Endothelial cell (in vitro differentiated cells): ENCODE results near the gene MANEA. TPM values are rescaled to one million over a fixed set of nuclear protein-coding genes. Genes with fewer than 3 reads are reported as not detected.
"Not testable (repeated sequence)": the region's sequence is repeated elsewhere in the genome, so short reads cannot be mapped to it uniquely, and the experiment has no call there.

Experiments used
- DNase-seq: peaks from one replicate; pipeline ENCODE4 v3.0.0; 2021; ENCODE audit warnings: low spot score
- H3K27ac Mint-ChIP-seq: one replicate; pipeline ENCODE4 v1.8.0; 2021; ENCODE audit warnings: mixed read lengths, inconsistent platforms; ENCODE audit not compliant: unreplicated experiment
- H3K27me3 Mint-ChIP-seq: one replicate; pipeline ENCODE4 v1.8.0; 2021; ENCODE audit warnings: mild to moderate bottlenecking, moderate library complexity, mixed read lengths, inconsistent platforms; ENCODE audit not compliant: unreplicated experiment
- H3K36me3 Mint-ChIP-seq: one replicate; pipeline ENCODE4 v1.8.0; 2021; ENCODE audit warnings: mild to moderate bottlenecking, low read depth, mixed read lengths, inconsistent platforms; ENCODE audit not compliant: unreplicated experiment
- H3K4me1 Mint-ChIP-seq: one replicate; pipeline ENCODE4 v1.8.0; 2021; ENCODE audit warnings: mild to moderate bottlenecking, mixed read lengths, inconsistent platforms; ENCODE audit not compliant: unreplicated experiment
- H3K4me3 Mint-ChIP-seq: one replicate; pipeline ENCODE4 v1.8.0; 2021; ENCODE audit warnings: mild to moderate bottlenecking, mixed read lengths, inconsistent platforms; ENCODE audit not compliant: unreplicated experiment
- H3K9me3 Mint-ChIP-seq: one replicate; pipeline ENCODE4 v1.8.0; 2021; ENCODE audit warnings: mixed read lengths, inconsistent platforms; ENCODE audit not compliant: unreplicated experiment
- total RNA-seq: library from RNA; stranded (reverse); fragmentation: NEBNext Ultra II Directional; extraction: Animal tissue kit (Norgen Biotek cat#: 25700); gene quantifications from one replicate; pipeline ENCODE4 v1.2.1, GENCODE V29; 2021; ENCODE audit not compliant: unreplicated experiment
- TF ChIP-seq, protein P1 (sequence below): fragments of 200-600 bp; sonication (generic); IDR thresholded peaks from one replicate; pipeline ENCODE4 v1.5.0; 2021; ENCODE audit warnings: antibody characterized with exemption; ENCODE audit not compliant: unreplicated experiment

The MANEA gene
- total RNA-seq, 1 donor from 2014 or later = 7.5 TPM

DNA sequence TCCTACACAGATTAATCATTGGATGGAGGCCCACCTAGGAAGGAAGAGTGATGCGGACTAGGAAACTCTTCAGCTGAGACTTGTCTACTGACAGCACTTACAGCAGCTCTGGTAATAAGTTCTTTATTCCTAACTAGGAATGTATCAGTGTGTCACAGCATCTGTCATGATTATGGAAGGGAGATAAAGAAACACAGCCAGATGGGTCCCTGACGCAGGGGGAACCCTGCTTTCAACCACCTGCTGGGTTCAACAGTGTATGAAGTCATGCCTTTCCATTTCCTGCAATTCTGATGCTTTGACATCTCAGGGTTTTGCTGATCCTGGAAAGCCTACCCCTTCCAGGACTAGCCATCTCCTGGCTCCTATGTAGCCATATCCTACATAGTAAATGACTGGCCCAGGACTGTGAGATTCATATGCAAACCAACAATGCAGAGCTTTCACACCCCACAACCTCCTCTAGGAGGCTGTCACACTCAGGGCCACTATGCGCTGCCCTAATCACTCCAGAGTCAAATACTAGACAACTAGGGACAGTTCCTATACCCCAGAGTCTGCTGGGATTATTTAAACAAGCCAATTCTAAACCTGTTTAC, 29.0 kb upstream of the MANEA start:
- Mint-ChIP-seq H3K4me3 (no peak overlapping the region), H3K9me3 (no peaks in the 10 kb centered on the region), H3K4me1 (peaks cover 17% of the 10 kb centered on the region), H3K36me3 (no peaks in the 10 kb centered on the region), H3K27me3 (no peaks in the 10 kb centered on the region), H3K27ac (no peak overlapping the region)
- DNase-seq = no peak
- TF ChIP-seq, protein P1, sequence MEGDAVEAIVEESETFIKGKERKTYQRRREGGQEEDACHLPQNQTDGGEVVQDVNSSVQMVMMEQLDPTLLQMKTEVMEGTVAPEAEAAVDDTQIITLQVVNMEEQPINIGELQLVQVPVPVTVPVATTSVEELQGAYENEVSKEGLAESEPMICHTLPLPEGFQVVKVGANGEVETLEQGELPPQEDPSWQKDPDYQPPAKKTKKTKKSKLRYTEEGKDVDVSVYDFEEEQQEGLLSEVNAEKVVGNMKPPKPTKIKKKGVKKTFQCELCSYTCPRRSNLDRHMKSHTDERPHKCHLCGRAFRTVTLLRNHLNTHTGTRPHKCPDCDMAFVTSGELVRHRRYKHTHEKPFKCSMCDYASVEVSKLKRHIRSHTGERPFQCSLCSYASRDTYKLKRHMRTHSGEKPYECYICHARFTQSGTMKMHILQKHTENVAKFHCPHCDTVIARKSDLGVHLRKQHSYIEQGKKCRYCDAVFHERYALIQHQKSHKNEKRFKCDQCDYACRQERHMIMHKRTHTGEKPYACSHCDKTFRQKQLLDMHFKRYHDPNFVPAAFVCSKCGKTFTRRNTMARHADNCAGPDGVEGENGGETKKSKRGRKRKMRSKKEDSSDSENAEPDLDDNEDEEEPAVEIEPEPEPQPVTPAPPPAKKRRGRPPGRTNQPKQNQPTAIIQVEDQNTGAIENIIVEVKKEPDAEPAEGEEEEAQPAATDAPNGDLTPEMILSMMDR = no peak

DNA sequence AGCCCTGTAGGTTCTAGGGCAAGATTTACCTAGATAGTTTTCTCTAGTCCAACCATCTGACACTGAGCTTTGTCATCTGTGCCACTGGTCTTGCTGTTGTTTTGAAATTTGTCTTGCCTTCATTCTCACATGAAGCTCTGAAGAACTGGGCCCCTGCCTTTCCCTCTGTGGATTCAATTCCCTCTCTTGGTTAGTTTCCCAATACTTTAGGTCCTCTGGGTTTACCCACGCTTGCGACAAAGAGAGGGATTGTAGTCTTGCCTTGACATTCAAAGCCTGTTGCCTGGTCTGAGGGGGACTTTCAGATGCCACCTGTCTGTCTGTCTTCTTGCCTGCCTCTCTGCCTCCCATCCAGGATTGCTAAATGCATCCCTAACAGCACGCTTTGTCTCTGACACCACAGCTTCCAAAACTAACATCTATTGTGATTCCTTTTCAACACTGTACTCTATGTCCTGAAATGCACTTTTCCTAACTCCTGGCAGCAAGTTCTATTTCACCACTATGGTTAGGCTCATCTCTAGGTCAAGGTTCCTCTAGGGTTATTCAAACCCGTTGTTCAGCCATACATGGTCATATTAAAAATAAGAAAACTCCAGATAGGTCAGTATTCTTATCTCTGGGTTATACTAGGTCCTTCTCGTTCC, 25.5 kb upstream of the MANEA start:
- no peak overlapping the region for H3K27ac Mint-ChIP-seq
- DNase-seq = no peak
- H3K36me3 Mint-ChIP-seq = no peaks in the 10 kb centered on the region
- no peaks in the 10 kb centered on the region for H3K27me3 Mint-ChIP-seq
- no peaks in the 10 kb centered on the region for H3K9me3 Mint-ChIP-seq
- TF ChIP-seq, protein P1 = no peak
- H3K4me1 Mint-ChIP-seq = no peaks in the 10 kb centered on the region
- H3K4me3 Mint-ChIP-seq = no peak overlapping the region

DNA sequence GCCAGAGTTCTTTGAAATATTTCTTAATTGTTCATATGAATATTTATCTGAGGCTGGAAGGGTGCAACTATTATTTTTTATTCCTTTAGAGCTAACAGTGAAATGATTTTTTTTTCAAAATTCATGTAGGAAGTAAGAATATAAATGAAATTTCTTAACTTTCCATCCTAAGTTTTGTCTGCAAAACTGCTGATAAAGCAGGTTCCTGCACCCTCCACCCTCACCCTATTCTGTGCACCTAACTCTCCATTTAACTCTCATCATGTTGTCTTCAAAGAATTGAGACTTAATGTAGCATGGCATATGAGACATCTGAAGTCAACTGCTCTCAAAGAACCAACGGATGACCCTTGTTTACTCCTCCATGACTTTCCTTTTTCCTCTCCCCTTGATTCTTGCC, 23.5 kb upstream of the MANEA start:
- TF ChIP-seq, protein P1 = no peak
- H3K27me3 Mint-ChIP-seq = no peaks in the 10 kb centered on the region
- no peak overlapping the region for H3K4me3 Mint-ChIP-seq
- no peaks in the 10 kb centered on the region for H3K36me3 Mint-ChIP-seq
- H3K27ac Mint-ChIP-seq = no peak overlapping the region
- no peak for DNase-seq
- no peaks in the 10 kb centered on the region for H3K4me1 Mint-ChIP-seq
- H3K9me3 Mint-ChIP-seq = no peaks in the 10 kb centered on the region

DNA sequence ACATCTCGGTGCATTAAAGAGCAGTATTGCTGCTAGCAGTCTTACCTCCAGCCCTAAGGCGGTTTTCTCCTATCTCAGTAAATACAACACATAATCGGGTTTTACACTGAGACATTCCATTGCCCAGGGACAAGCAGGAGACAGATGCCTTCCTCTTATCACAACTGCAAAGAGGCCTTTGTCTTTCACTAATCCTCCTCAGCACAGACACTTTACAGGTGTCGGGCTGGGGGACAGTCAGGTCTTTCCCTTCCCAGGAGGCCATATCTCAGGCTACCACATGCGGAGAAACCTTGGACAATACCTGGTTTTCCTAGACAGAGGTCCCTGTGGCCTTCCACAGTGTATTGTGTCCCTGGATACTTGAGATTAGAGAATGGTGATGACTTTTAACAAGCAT, 16.4 kb upstream of the MANEA start:
- not testable (repeated sequence) for H3K27me3 Mint-ChIP-seq, DNase-seq

DNA sequence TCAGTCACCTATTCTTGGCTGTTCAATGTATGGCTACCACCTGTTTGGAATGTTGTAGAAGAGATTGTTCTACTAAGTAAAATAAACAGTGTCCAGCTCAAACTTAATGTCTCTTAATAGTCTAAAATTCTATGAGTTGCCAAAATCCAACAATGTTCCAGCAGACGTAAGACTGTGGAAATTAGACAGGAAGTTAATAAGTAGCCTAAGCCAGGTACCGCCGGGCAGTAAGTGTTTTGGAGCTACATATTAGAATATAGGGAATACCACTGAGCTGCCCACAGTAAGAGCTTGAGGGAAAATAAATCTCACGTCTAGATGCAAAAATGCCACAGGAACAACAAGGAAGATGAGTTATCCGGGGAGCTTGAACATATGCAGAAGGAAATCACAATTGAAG, 7.8 kb upstream of the MANEA start:
- H3K9me3 Mint-ChIP-seq = no peaks in the 10 kb centered on the region
- H3K27ac Mint-ChIP-seq = no peak overlapping the region
- H3K4me3 Mint-ChIP-seq = no peak overlapping the region
- peaks cover 2% of the 10 kb centered on the region for H3K27me3 Mint-ChIP-seq
- peaks cover 6% of the 10 kb centered on the region for H3K4me1 Mint-ChIP-seq
- DNase-seq = no peak
- no peaks in the 10 kb centered on the region for H3K36me3 Mint-ChIP-seq
- TF ChIP-seq, protein P1 = no peak

More for the DNA sequence above, 16.4 kb upstream of the MANEA start:
- not testable (repeated sequence) for H3K4me3 Mint-ChIP-seq, H3K36me3 Mint-ChIP-seq, H3K4me1 Mint-ChIP-seq, H3K9me3 Mint-ChIP-seq, H3K27ac Mint-ChIP-seq
